ENCODE results near the gene EML2. TPM values are rescaled to one million over a fixed set of nuclear protein-coding genes. Genes with fewer than 3 reads are reported as not detected.

Gene EML2
- total and polyA plus RNA-seq, 7 experiments from 2014 or later: 11.3 to 128 (median 58.0) TPM

- Mint-ChIP-seq H3K4me1 (peaks cover 25 to 46% (median 37%) of the 10 kb centered on the region in 7 donors), H3K9me3 (peaks cover 0 to 3% (median 0%) of the 10 kb centered on the region in 11 donors), H3K27me3 (peaks cover 0 to 6% (median 4%) of the 10 kb centered on the region in 5 donors), H3K4me3 (peak overlapping the region; percentile 79 to 89 (median 86)), H3K36me3 (peaks cover 0 to 6% (median 0%) of the 10 kb centered on the region in 5 donors), H3K27ac (peak overlapping the region in 8 of 9 donors; percentile 48 to 87 (median 65))
- no peaks in the 10 kb centered on the region for H3K9me3 ChIP-seq (ENCODE audit: control insufficient read depth in 2 of 3, low read length in 3 of 3)
- H3K27me3 ChIP-seq (ENCODE audit: control insufficient read depth in 2 of 2, insufficient read depth in 2 of 2, low read length in 2 of 2): no peaks in the 10 kb centered on the region
- ChIA-PET CTCF (interaction anchor here (0.5 to 1.5 kb wide), 4 partner anchors 11 to 176 kb away, joined by 3 to 7 read pairs (median 4); no protein-coding TSS in a partner anchor), POLR2A (interaction anchor here (0.7 to 1.6 kb wide), 9 partner anchors 24 to 258 kb away, joined by 3 to 10 read pairs (median 3); partner anchors contain the start of genes PPM1N, QPCTL and SNRPD2)
- peak overlapping the region; percentile 68 for H3K4me3 ChIP-seq (ENCODE audit: low read length)
- H3K4me1 ChIP-seq (ENCODE audit: control insufficient read depth in 2 of 2, insufficient read depth in 2 of 2, low read length in 2 of 2): peaks cover 16 to 20% of the 10 kb centered on the region in 2 donors
- DNase-seq (no peak), ATAC-seq (no peak)
- peak overlapping the region; percentile 37 for H3K27ac ChIP-seq (ENCODE audit: low read depth, low read length)
- H3K36me3 ChIP-seq (ENCODE audit: control insufficient read depth in 2 of 3, insufficient read depth in 3 of 3, low read length in 3 of 3): no peaks in the 10 kb centered on the region
- intact Hi-C loops (cut with micrococcal nuclease): loop anchor here (1.0 to 2.0 kb wide), 5 partner anchors 24 to 206 kb away; partner anchors contain the start of genes GIPR (in 1 of the 2), OPA3 (in 1 of the 2) and QPCTL (in 1 of the 2)
Observed at GRCh38 chr19:45645068-45645630, 6.0 kb upstream of the EML2 start.

- Histone ChIP-seq H3K4me3 (ENCODE audit: low read length) (no peak overlapping the region), H3K4me1 (ENCODE audit: control insufficient read depth in 2 of 2, insufficient read depth in 2 of 2, low read length in 2 of 2) (peaks cover 20 to 22% of the 10 kb centered on the region in 2 donors), H3K36me3 (ENCODE audit: control insufficient read depth in 2 of 3, insufficient read depth in 3 of 3, low read length in 3 of 3) (no peaks in the 10 kb centered on the region), H3K9me3 (ENCODE audit: control insufficient read depth in 2 of 3, low read length in 3 of 3) (no peaks in the 10 kb centered on the region), H3K27ac (ENCODE audit: low read depth, low read length) (no peak overlapping the region), H3K27me3 (ENCODE audit: control insufficient read depth in 2 of 2, insufficient read depth in 2 of 2, low read length in 2 of 2) (no peaks in the 10 kb centered on the region)
- Mint-ChIP-seq H3K27ac (peak overlapping the region in 2 of 9 donors; percentile 43 to 52), H3K9me3 (peaks cover 0 to 3% (median 0%) of the 10 kb centered on the region in 11 donors), H3K4me3 (peak overlapping the region in 6 of 10 donors; percentile 9 to 62 (median 30)), H3K4me1 (peaks cover 25 to 47% (median 37%) of the 10 kb centered on the region in 7 donors), H3K36me3 (peaks cover 0 to 6% (median 0%) of the 10 kb centered on the region in 5 donors), H3K27me3 (peaks cover 0 to 6% (median 3%) of the 10 kb centered on the region in 5 donors)
- DNase-seq: no peak
- ATAC-seq: no peak
- ChIA-PET CTCF (interaction anchor here (0.6 to 4.7 kb wide), 5 partner anchors 37 to 169 kb away, joined by 3 to 44 read pairs (median 4); no protein-coding TSS in a partner anchor), POLR2A (interaction anchor here (0.5 to 0.7 kb wide), 4 partner anchors 12 to 204 kb away, joined by 3 to 4 read pairs (median 4); no protein-coding TSS in a partner anchor)
- intact Hi-C loops (cut with micrococcal nuclease): loop anchor here (1.0 to 2.0 kb wide), 8 partner anchors 25 to 166 kb away; partner anchors contain the start of gene GIPR (in 1 of the 2)
Observed at GRCh38 chr19:45643927-45644771, 5.0 kb upstream of the EML2 start.

GRCh38 chr19:45643024-45643926 is 4.1 kb upstream of the EML2 start:
- Histone ChIP-seq H3K36me3 (ENCODE audit: control insufficient read depth in 2 of 3, insufficient read depth in 3 of 3, low read length in 3 of 3) (no peaks in the 10 kb centered on the region), H3K9me3 (ENCODE audit: control insufficient read depth in 2 of 3, low read length in 3 of 3) (no peaks in the 10 kb centered on the region), H3K27ac (ENCODE audit: low read depth, low read length) (peak overlapping the region; percentile 78), H3K27me3 (ENCODE audit: control insufficient read depth in 2 of 2, insufficient read depth in 2 of 2, low read length in 2 of 2) (no peaks in the 10 kb centered on the region), H3K4me1 (ENCODE audit: control insufficient read depth in 2 of 2, insufficient read depth in 2 of 2, low read length in 2 of 2) (peaks cover 22 to 25% of the 10 kb centered on the region in 2 donors), H3K4me3 (ENCODE audit: low read length) (no peak overlapping the region)
- ATAC-seq (peak; percentile 44), DNase-seq (peak; percentile 78 to 97 (median 90))
- intact Hi-C loops (cut with micrococcal nuclease): loop anchor here (1.0 to 2.0 kb wide), 7 partner anchors 36 to 165 kb away; no protein-coding TSS in a partner anchor
- ChIA-PET CTCF (interaction anchor here (0.7 to 4.7 kb wide), 15 partner anchors 9 to 758 kb away, joined by 3 to 44 read pairs (median 6); partner anchors contain the start of gene OPA3), POLR2A (interaction anchor here (0.5 to 1.7 kb wide), 7 partner anchors 47 to 792 kb away, joined by 3 to 5 read pairs (median 4); no protein-coding TSS in a partner anchor)
- Mint-ChIP-seq H3K27ac (peak overlapping the region; percentile 52 to 92 (median 85)), H3K9me3 (peaks cover 0 to 3% (median 0%) of the 10 kb centered on the region in 11 donors), H3K4me3 (peak overlapping the region; percentile 61 to 91 (median 80)), H3K27me3 (peaks cover 0 to 6% (median 3%) of the 10 kb centered on the region in 5 donors), H3K4me1 (peaks cover 31 to 54% (median 43%) of the 10 kb centered on the region in 7 donors), H3K36me3 (peaks cover 0 to 11% (median 0%) of the 10 kb centered on the region in 5 donors)

GRCh38 chr19:45641274-45642105 is 2.3 kb upstream of the EML2 start:
- H3K4me3 Mint-ChIP-seq: peak overlapping the region; percentile 81 to 91 (median 86)
- peaks cover 0 to 11% (median 0%) of the 10 kb centered on the region in 5 donors for H3K36me3 Mint-ChIP-seq
- H3K27ac ChIP-seq (ENCODE audit: low read depth, low read length): peak overlapping the region; percentile 78
- H3K4me1 Mint-ChIP-seq: peaks cover 31 to 54% (median 47%) of the 10 kb centered on the region in 7 donors
- H3K4me3 ChIP-seq (ENCODE audit: low read length): peak overlapping the region; percentile 76
- peaks cover 0 to 6% (median 3%) of the 10 kb centered on the region in 5 donors for H3K27me3 Mint-ChIP-seq
- ChIA-PET POLR2A (interaction anchor here (0.7 to 1.7 kb wide), 6 partner anchors 26 to 197 kb away, joined by 3 to 5 read pairs (median 4); partner anchors contain the start of genes GIPR and QPCTL), CTCF (interaction anchor here (0.6 to 4.7 kb wide), 26 partner anchors 8 to 409 kb away, joined by 3 to 44 read pairs (median 6); partner anchors contain the start of gene SIX5)
- intact Hi-C loops (cut with micrococcal nuclease): loop anchor here (1.0 to 2.0 kb wide), 9 partner anchors 25 to 214 kb away; partner anchors contain the start of genes OPA3 (in 2 of the 2) and VASP (in 1 of the 2)
- no peaks in the 10 kb centered on the region for H3K36me3 ChIP-seq (ENCODE audit: control insufficient read depth in 2 of 3, insufficient read depth in 3 of 3, low read length in 3 of 3)
- peak overlapping the region; percentile 68 to 96 (median 83) for H3K27ac Mint-ChIP-seq
- DNase-seq (peak in 6 of 9 donors; percentile 13 to 79 (median 32)), ATAC-seq (peak; percentile 43)
- H3K27me3 ChIP-seq (ENCODE audit: control insufficient read depth in 2 of 2, insufficient read depth in 2 of 2, low read length in 2 of 2): no peaks in the 10 kb centered on the region
- H3K9me3 ChIP-seq (ENCODE audit: control insufficient read depth in 2 of 3, low read length in 3 of 3): no peaks in the 10 kb centered on the region
- H3K9me3 Mint-ChIP-seq: peaks cover 0 to 3% (median 0%) of the 10 kb centered on the region in 11 donors
- peaks cover 25 to 29% of the 10 kb centered on the region in 2 donors for H3K4me1 ChIP-seq (ENCODE audit: control insufficient read depth in 2 of 2, insufficient read depth in 2 of 2, low read length in 2 of 2)

GRCh38 chr19:45640849-45641273 is 1.7 kb upstream of the EML2 start:
- peaks cover 19 to 25% of the 10 kb centered on the region in 2 donors for H3K4me1 ChIP-seq (ENCODE audit: control insufficient read depth in 2 of 2, insufficient read depth in 2 of 2, low read length in 2 of 2)
- peak overlapping the region; percentile 76 for H3K4me3 ChIP-seq (ENCODE audit: low read length)
- H3K27ac Mint-ChIP-seq: peak overlapping the region; percentile 68 to 96 (median 83)
- no peaks in the 10 kb centered on the region for H3K27me3 ChIP-seq (ENCODE audit: control insufficient read depth in 2 of 2, insufficient read depth in 2 of 2, low read length in 2 of 2)
- no peaks in the 10 kb centered on the region for H3K9me3 ChIP-seq (ENCODE audit: control insufficient read depth in 2 of 3, low read length in 3 of 3)
- ATAC-seq (no peak), DNase-seq (peak in 1 of 9 donors; percentile 55)
- H3K4me1 Mint-ChIP-seq: peaks cover 31 to 47% (median 41%) of the 10 kb centered on the region in 7 donors
- H3K36me3 ChIP-seq (ENCODE audit: control insufficient read depth in 2 of 3, insufficient read depth in 3 of 3, low read length in 3 of 3): no peaks in the 10 kb centered on the region
- ChIA-PET POLR2A (interaction anchor here (0.8 to 1.6 kb wide), 3 partner anchors 10 to 135 kb away, joined by 3 to 6 read pairs (median 4); no protein-coding TSS in a partner anchor), CTCF (interaction anchor here (0.6 to 4.7 kb wide), 11 partner anchors 9 to 289 kb away, joined by 3 to 44 read pairs (median 5); no protein-coding TSS in a partner anchor)
- H3K36me3 Mint-ChIP-seq: peaks cover 0 to 11% (median 0%) of the 10 kb centered on the region in 5 donors
- H3K4me3 Mint-ChIP-seq: peak overlapping the region; percentile 81 to 91 (median 86)
- intact Hi-C loops (cut with micrococcal nuclease): loop anchor here in 1 of 2 donors (1.0 to 2.0 kb wide), 2 partner anchors 24 to 57 kb away; partner anchors contain the start of gene OPA3
- peaks cover 0 to 3% (median 0%) of the 10 kb centered on the region in 5 donors for H3K27me3 Mint-ChIP-seq
- peaks cover 0 to 3% (median 0%) of the 10 kb centered on the region in 11 donors for H3K9me3 Mint-ChIP-seq
- no peak overlapping the region for H3K27ac ChIP-seq (ENCODE audit: low read depth, low read length)

Measured in naive thymus-derived CD4-positive, alpha-beta T cell (primary cell).